IMR-90 (cell line): ENCODE data around the gene TMEM218. TPM values are rescaled to one million over a fixed set of nuclear protein-coding genes. Genes with fewer than 3 reads are reported as not detected.

Experiments
- ATAC-seq: fragments of 200-7000 bp; cut with Tn5 transposase; 2 replicates; pipeline ENCODE4 v1.9.1; 2020; ENCODE audit warnings: low read depth, mild to moderate bottlenecking, moderate library complexity
- BruUV-seq: library from RNA; stranded (reverse); fragments of 400-500 nt; replicated peaks from 2 replicates; lab custom pipeline; 2021; lab: Mats Ljungman, UMichigan
- CTCF ChIA-PET: fragments of 300-600 bp; formaldehyde crosslinking; extraction: SDS; loops from one replicate; lab custom pipeline; 2021; ENCODE audit warnings: antibody characterized with exemption; lab: Yijun Ruan, JAX
- POLR2A ChIA-PET: fragments of 300-600 bp; sonication (Branson Sonifier 250); formaldehyde crosslinking; loops from one replicate; lab custom pipeline; 2022; ENCODE audit warnings: antibody characterized with exemption; ENCODE audit not compliant: unreplicated experiment; lab: Charles Lee
- DNase-seq: peaks from one replicate; pipeline ENCODE4 v3.0.0; 2013
- H2AFZ ChIP-seq: replicated peaks from 2 replicates; pipeline ENCODE3; 2013; ENCODE audit warnings: low read length, mild to moderate bottlenecking; ENCODE audit not compliant: poor library complexity
- H2AK5ac ChIP-seq: 2 replicates; pipeline ENCODE4 v1.6.1; 2013; ENCODE audit warnings: low read depth, low read length, inconsistent platforms
- H2AK9ac ChIP-seq: replicated peaks from 2 replicates; pipeline ENCODE3; 2013; ENCODE audit warnings: mild to moderate bottlenecking, low read depth, low read length, moderate library complexity; ENCODE audit not compliant: poor library complexity
- H2BK120ac ChIP-seq: 2 replicates; pipeline ENCODE4 v1.6.1; 2013; ENCODE audit warnings: low read depth, low read length, inconsistent platforms
- H2BK15ac ChIP-seq: 3 replicates; pipeline ENCODE4 v1.6.1; 2013; ENCODE audit warnings: low read depth, low read length, inconsistent platforms
- H2BK20ac ChIP-seq: 2 replicates; pipeline ENCODE4 v1.6.1; 2013; ENCODE audit warnings: low read depth, mild to moderate bottlenecking, inconsistent platforms, low read length, moderate library complexity
- H2BK5ac ChIP-seq: 2 replicates; pipeline ENCODE4 v1.6.1; 2013; ENCODE audit warnings: mild to moderate bottlenecking, low read depth, low read length, inconsistent platforms; ENCODE audit not compliant: poor library complexity, severe bottlenecking
- H3K14ac ChIP-seq: replicated peaks from 2 replicates; pipeline ENCODE4 v1.6.1; 2013; ENCODE audit warnings: low read depth, low read length, inconsistent platforms
- H3K18ac ChIP-seq: 2 replicates; pipeline ENCODE4 v1.6.1; 2013; ENCODE audit warnings: low read depth, low read length, control low read depth
- H3K23ac ChIP-seq: 2 replicates; pipeline ENCODE4 v1.6.1; 2013; ENCODE audit warnings: low read depth, low read length, inconsistent platforms
- H3K27ac ChIP-seq: 2 replicates; pipeline ENCODE4 v1.5.1; 2013; ENCODE audit warnings: mild to moderate bottlenecking, control low read depth, low read length; ENCODE audit not compliant: insufficient read depth
- H3K27me3 ChIP-seq: 2 replicates; pipeline ENCODE4 v1.6.1; 2013; ENCODE audit warnings: low read length; ENCODE audit not compliant: control insufficient read depth, insufficient read depth
- H3K36me3 ChIP-seq: 2 replicates; pipeline ENCODE4 v1.6.1; 2013; ENCODE audit warnings: low read length, mixed read lengths; ENCODE audit not compliant: control insufficient read depth, insufficient read depth
- H3K4ac ChIP-seq: 2 replicates; pipeline ENCODE4 v1.6.1; 2013; ENCODE audit warnings: low read depth, low read length, inconsistent platforms
- H3K4me1 ChIP-seq: 2 replicates; pipeline ENCODE4 v1.6.1; 2013; ENCODE audit warnings: low read length, mixed read lengths; ENCODE audit not compliant: control insufficient read depth, insufficient read depth
- H3K4me2 ChIP-seq: 2 replicates; pipeline ENCODE4 v1.6.1; 2013; ENCODE audit warnings: low read depth, mild to moderate bottlenecking, control low read depth, low read length, moderate library complexity
- H3K4me3 ChIP-seq: 2 replicates; pipeline ENCODE4 v1.5.1; 2013; ENCODE audit warnings: low read depth, mild to moderate bottlenecking, control low read depth, low read length, moderate library complexity; ENCODE audit not compliant: insufficient read depth
- H3K56ac ChIP-seq: 2 replicates; pipeline ENCODE4 v1.6.1; 2013; ENCODE audit warnings: low read length, inconsistent platforms; ENCODE audit not compliant: insufficient read depth; ENCODE audit errors: extremely low read depth
- H3K79me1 ChIP-seq, 2 experiments: 2 replicates each; pipeline ENCODE4 v1.6.1; 2013; ENCODE audit warnings: low read length in 2 of 2, inconsistent platforms in 1 of 2, low read depth in 1 of 2
- H3K9ac ChIP-seq: 2 replicates; pipeline ENCODE4 v1.6.1; 2013; ENCODE audit warnings: low read depth, low read length, control low read depth
- H3K9me1 ChIP-seq: 2 replicates; pipeline ENCODE4 v1.6.1; 2013; ENCODE audit warnings: low read length, inconsistent platforms; ENCODE audit not compliant: insufficient read depth
- H3K9me3 ChIP-seq: 2 replicates; pipeline ENCODE4 v1.6.1; 2013; ENCODE audit warnings: low read length; ENCODE audit not compliant: control insufficient read depth, insufficient read depth
- H4K20me1 ChIP-seq: 2 replicates; pipeline ENCODE4 v1.6.1; 2013; ENCODE audit warnings: low read length, inconsistent platforms; ENCODE audit not compliant: insufficient read depth
- H4K5ac ChIP-seq: 2 replicates; pipeline ENCODE4 v1.6.1; 2013; ENCODE audit warnings: mild to moderate bottlenecking, low read depth, low read length, control low read depth
- H4K8ac ChIP-seq, 2 experiments: 2 replicates each; pipeline ENCODE4 v1.6.1; 2013; ENCODE audit warnings: low read depth in 2 of 2, low read length in 2 of 2, control low read depth in 1 of 2, inconsistent platforms in 1 of 2
- H4K91ac ChIP-seq: 2 replicates; pipeline ENCODE4 v1.6.1; 2013; ENCODE audit warnings: low read depth, low read length, inconsistent platforms; ENCODE audit not compliant: insufficient read depth
- BHLHE40 ChIP-seq: fragments of 150-350 bp; IDR thresholded peaks from 2 replicates; pipeline ENCODE4 v1.6.1; 2016; ENCODE audit warnings: mild to moderate bottlenecking, low read depth, low read length
- CEBPB ChIP-seq: IDR thresholded peaks from 2 replicates; pipeline ENCODE4 v1.6.1; 2012; ENCODE audit warnings: low read depth, low read length, improper control_type of control experiment
- CHD1 ChIP-seq: IDR thresholded peaks from 2 replicates; pipeline ENCODE4 v1.6.1; 2012; ENCODE audit warnings: low read depth, low read length, improper control_type of control experiment
- MAFK ChIP-seq: IDR thresholded peaks from 2 replicates; pipeline ENCODE4 v1.6.1; 2012; ENCODE audit warnings: low read depth, low read length, improper control_type of control experiment
- MAZ ChIP-seq: IDR thresholded peaks from 2 replicates; pipeline ENCODE4 v1.6.1; 2012; ENCODE audit warnings: low read depth, mild to moderate bottlenecking, low read length, improper control_type of control experiment, moderate library complexity, borderline replicate concordance
- MXI1 ChIP-seq: IDR thresholded peaks from 2 replicates; pipeline ENCODE4 v1.6.1; 2012; ENCODE audit warnings: low read depth, mild to moderate bottlenecking, low read length, moderate library complexity, borderline replicate concordance
- NFE2L2 ChIP-seq: fragments of 150-350 bp; IDR thresholded peaks from 2 replicates; pipeline ENCODE4 v1.6.1; 2016; ENCODE audit warnings: low read depth, mild to moderate bottlenecking, low read length
- POLR2A ChIP-seq: IDR thresholded peaks from 2 replicates; pipeline ENCODE4 v1.6.1; 2012; ENCODE audit warnings: mild to moderate bottlenecking, low read depth, low read length
- RAD21 ChIP-seq: IDR thresholded peaks from 2 replicates; pipeline ENCODE4 v1.6.1; 2012; ENCODE audit warnings: low read length, improper control_type of control experiment
- RCOR1 ChIP-seq: IDR thresholded peaks from 2 replicates; pipeline ENCODE4 v1.6.1; 2012; ENCODE audit warnings: mild to moderate bottlenecking, low read length, improper control_type of control experiment; ENCODE audit not compliant: insufficient replicate concordance
- RFX5 ChIP-seq: IDR thresholded peaks from 2 replicates; pipeline ENCODE4 v1.8.0; 2012; ENCODE audit warnings: low read depth, mild to moderate bottlenecking, low read length, moderate library complexity
- SMC3 ChIP-seq: fragments of 150-350 bp; IDR thresholded peaks from 2 replicates; pipeline ENCODE4 v1.6.1; 2016; ENCODE audit warnings: low read depth, mild to moderate bottlenecking, antibody characterized with exemption, low read length, moderate library complexity
- dilution Hi-C: fragments of 300-500 bp; cut with HindIII; formaldehyde crosslinking; loops from one replicate; pipeline ENCODE4 v1.14.3; 2018; ENCODE audit warnings: low sequenced_read_pairs; ENCODE audit not compliant: unreplicated experiment
- in situ Hi-C: fragments of 300-500 bp; cut with MboI; formaldehyde crosslinking; loops from 3 replicates; pipeline ENCODE4 v1.14.3; 2019; ENCODE audit warnings: low sequenced_read_pairs, inconsistent platforms, mixed read lengths
- intact Hi-C: fragments of 100-400 bp; cut with micrococcal nuclease; formaldehyde crosslinking; loops from 2 replicates; pipeline ENCODE4 v1.10.0; 2022
- polyA plus RNA-seq, 3 experiments: library from polyadenylated mRNA; depleted of rRNA; stranded (reverse); fragments of >200 nt; gene quantifications; 2 replicates each; pipeline ENCODE4 v1.2.3, GENCODE V29; 2012; ENCODE audit warnings: low replicate concordance in 1 of 3
- total RNA-seq: library from RNA; depleted of rRNA; stranded (reverse); fragments of >200 nt; gene quantifications from 2 replicates; pipeline ENCODE4 v1.2.3, GENCODE V29; 2012
- TF ChIP-seq, protein P1 (sequence below): fragments of 150-350 bp; IDR thresholded peaks from 2 replicates; pipeline ENCODE4 v1.6.1; 2017; ENCODE audit warnings: mild to moderate bottlenecking, antibody characterized with exemption, low read length, low read depth
- TF ChIP-seq, protein P2 (sequence below): fragments of 150-350 bp; IDR thresholded peaks from 2 replicates; pipeline ENCODE4 v1.6.1; 2016; ENCODE audit warnings: low read depth, mild to moderate bottlenecking, low read length, moderate library complexity, borderline replicate concordance
- TF ChIP-seq, protein P3 (sequence below): conservative IDR thresholded peaks from 2 replicates; pipeline ENCODE4 v1.5.1; 2012; ENCODE audit warnings: mild to moderate bottlenecking, low read depth, low read length, improper control_type of control experiment

The TMEM218 gene
- total and polyA plus RNA-seq, 2 of the 4 experiments (the other 2 are of a cell fraction) = 19.4 to 23.0 TPM

DNA sequence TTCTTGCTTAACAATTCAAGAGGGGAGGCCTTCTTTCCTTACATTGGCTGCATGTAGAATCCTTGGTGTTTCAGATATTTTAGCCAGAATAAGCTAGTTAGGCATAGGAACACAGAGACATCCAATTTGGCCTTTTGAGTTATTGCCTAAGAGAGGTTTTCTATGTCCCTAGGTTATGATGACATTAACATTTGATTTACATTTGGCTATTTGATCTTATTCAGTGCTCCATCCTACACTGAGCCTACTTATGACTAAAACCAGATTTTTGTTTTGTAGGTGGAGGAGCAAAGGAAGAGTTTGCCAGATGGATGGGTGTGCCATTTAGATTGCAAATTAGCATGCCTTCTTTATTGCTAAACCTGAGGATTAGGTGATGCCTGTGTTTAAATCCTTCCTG is 59.4 kb downstream of the TMEM218 start:
- no peak overlapping the region for H3K14ac ChIP-seq
- intact Hi-C loops (no loop called here), in situ Hi-C loops (no loop called here), dilution Hi-C loops (no loop called here)
- no peak overlapping the region for H3K9ac ChIP-seq
- no peak overlapping the region for H4K91ac ChIP-seq
- BruUV-seq = no TSS peak
- H4K20me1 ChIP-seq = no peaks in the 10 kb centered on the region
- POLR2A ChIA-PET = no interaction called here
- H2BK120ac ChIP-seq = no peak overlapping the region
- no peaks in the 10 kb centered on the region for H3K27me3 ChIP-seq
- no peak overlapping the region for H3K18ac ChIP-seq
- no peak overlapping the region for H2AFZ ChIP-seq
- no peak overlapping the region for H4K8ac ChIP-seq
- CTCF ChIA-PET = no interaction called here
- no peak overlapping the region for H2AK9ac ChIP-seq
- H3K23ac ChIP-seq = no peak overlapping the region
- TF ChIP-seq POLR2A (no peak), MAFK (no peak), CEBPB (no peak), MAZ (no peak), SMC3 (no peak), MXI1 (no peak), RCOR1 (no peak), RFX5 (no peak), RAD21 (no peak), CHD1 (no peak), NFE2L2 (no peak), BHLHE40 (no peak)
- TF ChIP-seq, protein P1, sequence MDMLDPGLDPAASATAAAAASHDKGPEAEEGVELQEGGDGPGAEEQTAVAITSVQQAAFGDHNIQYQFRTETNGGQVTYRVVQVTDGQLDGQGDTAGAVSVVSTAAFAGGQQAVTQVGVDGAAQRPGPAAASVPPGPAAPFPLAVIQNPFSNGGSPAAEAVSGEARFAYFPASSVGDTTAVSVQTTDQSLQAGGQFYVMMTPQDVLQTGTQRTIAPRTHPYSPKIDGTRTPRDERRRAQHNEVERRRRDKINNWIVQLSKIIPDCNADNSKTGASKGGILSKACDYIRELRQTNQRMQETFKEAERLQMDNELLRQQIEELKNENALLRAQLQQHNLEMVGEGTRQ = no peak
- TF ChIP-seq, protein P2, sequence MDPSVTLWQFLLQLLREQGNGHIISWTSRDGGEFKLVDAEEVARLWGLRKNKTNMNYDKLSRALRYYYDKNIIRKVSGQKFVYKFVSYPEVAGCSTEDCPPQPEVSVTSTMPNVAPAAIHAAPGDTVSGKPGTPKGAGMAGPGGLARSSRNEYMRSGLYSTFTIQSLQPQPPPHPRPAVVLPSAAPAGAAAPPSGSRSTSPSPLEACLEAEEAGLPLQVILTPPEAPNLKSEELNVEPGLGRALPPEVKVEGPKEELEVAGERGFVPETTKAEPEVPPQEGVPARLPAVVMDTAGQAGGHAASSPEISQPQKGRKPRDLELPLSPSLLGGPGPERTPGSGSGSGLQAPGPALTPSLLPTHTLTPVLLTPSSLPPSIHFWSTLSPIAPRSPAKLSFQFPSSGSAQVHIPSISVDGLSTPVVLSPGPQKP = no peak
- TF ChIP-seq, protein P3, sequence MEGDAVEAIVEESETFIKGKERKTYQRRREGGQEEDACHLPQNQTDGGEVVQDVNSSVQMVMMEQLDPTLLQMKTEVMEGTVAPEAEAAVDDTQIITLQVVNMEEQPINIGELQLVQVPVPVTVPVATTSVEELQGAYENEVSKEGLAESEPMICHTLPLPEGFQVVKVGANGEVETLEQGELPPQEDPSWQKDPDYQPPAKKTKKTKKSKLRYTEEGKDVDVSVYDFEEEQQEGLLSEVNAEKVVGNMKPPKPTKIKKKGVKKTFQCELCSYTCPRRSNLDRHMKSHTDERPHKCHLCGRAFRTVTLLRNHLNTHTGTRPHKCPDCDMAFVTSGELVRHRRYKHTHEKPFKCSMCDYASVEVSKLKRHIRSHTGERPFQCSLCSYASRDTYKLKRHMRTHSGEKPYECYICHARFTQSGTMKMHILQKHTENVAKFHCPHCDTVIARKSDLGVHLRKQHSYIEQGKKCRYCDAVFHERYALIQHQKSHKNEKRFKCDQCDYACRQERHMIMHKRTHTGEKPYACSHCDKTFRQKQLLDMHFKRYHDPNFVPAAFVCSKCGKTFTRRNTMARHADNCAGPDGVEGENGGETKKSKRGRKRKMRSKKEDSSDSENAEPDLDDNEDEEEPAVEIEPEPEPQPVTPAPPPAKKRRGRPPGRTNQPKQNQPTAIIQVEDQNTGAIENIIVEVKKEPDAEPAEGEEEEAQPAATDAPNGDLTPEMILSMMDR = no peak
- no peaks in the 10 kb centered on the region for H3K79me1 ChIP-seq
- no peaks in the 10 kb centered on the region for H3K9me1 ChIP-seq
- no peak overlapping the region for H3K4me3 ChIP-seq
- no peaks in the 10 kb centered on the region for H3K4me1 ChIP-seq
- no peak overlapping the region for H2BK15ac ChIP-seq
- H3K36me3 ChIP-seq = no peaks in the 10 kb centered on the region
- no peak overlapping the region for H2BK5ac ChIP-seq
- no peak overlapping the region for H4K5ac ChIP-seq
- ATAC-seq (no peak), DNase-seq (no peak)
- H3K4me2 ChIP-seq = no peak overlapping the region
- no peaks in the 10 kb centered on the region for H3K9me3 ChIP-seq
- H3K56ac ChIP-seq = no peak overlapping the region
- no peak overlapping the region for H2AK5ac ChIP-seq
- H3K27ac ChIP-seq = no peak overlapping the region
- H3K4ac ChIP-seq = no peak overlapping the region
- H2BK20ac ChIP-seq = no peak overlapping the region
